Esophagus muscularis mucosa (tissue), 3 donors: ENCODE data around the gene NDUFB7.

Source experiments
- CTCF ChIP-seq, 3 experiments: fragments of 200-600 bp in 2 of 3; fragments of 450-650 bp in 1 of 3; sonication (generic) in 2 of 3; IDR thresholded peaks; one replicate each; pipeline ENCODE4 v1.5.1; 2017 to 2019; ENCODE audit warnings: antibody characterized with exemption in 3 of 3, mild to moderate bottlenecking in 2 of 3, moderate library complexity in 1 of 3
- POLR2A ChIP-seq: fragments of 450-650 bp; IDR thresholded peaks from one replicate; pipeline ENCODE4 v1.6.1; 2017; ENCODE audit warnings: antibody characterized with exemption, moderate library complexity, mild to moderate bottlenecking, low read depth

DNA sequence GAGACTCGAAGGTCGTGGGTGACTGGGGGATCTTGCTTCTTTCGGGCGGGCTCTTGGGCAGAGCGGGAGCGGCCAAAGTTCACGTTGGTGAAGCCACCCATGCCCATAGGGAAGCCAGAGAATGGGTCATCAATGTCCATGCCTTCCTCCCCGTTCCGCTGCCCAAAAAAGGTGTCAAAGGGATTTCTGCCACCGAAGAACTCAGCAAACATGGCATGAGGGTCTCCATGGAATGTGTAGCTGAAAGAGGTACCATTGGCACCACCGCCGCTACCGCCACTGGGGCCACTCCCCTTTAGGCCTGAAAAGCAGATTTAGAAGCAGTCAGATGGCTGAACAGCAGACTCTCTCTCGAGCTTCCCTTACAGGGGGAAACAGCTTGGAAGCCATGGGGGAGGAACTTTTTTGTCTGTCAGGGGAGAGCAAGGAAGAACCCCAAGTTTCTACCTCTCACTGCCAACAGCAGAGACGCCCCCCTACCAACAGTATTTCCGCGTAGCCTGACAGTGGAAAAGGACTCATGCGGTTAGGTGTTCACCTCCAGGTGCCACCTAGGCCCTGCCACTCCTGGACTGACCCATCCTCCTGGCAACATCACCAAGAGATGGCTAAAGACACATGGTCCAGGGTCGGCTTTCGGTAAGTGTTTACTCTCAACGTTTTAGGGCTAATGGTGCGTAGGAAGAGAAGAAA lies 55.0 kb downstream of the NDUFB7 start:
- no peak for TF ChIP-seq CTCF (IDR thresholded peaks at IDR 0.05)
- TF ChIP-seq POLR2A = no peak
